SH-SY5Y (cell line): Measurements from ENCODE around the gene STX12.

Source experiments
- GATA2 ChIP-seq: IDR thresholded peaks from 2 replicates; pipeline ENCODE4 v1.6.1; 2011; ENCODE audit warnings: mild to moderate bottlenecking, low read depth, low read length
- GATA3 ChIP-seq: IDR thresholded peaks from 2 replicates; pipeline ENCODE4 v1.6.1; 2011; ENCODE audit warnings: low read depth, mild to moderate bottlenecking, low read length, moderate library complexity

Gene STX12

GRCh38 chr1:27835501-27835900, 62.5 kb downstream of the STX12 start:
- TF ChIP-seq GATA2 (no peak), GATA3 (no peak)

GRCh38 chr1:27849951-27850350, 76.9 kb downstream of the STX12 start:
- TF ChIP-seq GATA2 (no peak), GATA3 (no peak)

- no peak for TF ChIP-seq GATA3
- TF ChIP-seq GATA2 = no peak
Measured at GRCh38 chr1:27855085-27855484, 82.1 kb downstream of the STX12 start.

GRCh38 chr1:27856561-27857343, 83.7 kb downstream of the STX12 start:
- TF ChIP-seq GATA2 (no peak), GATA3 (no peak)

GRCh38 chr1:27858072-27858948, 85.3 kb downstream of the STX12 start:
- TF ChIP-seq GATA2 (no peak), GATA3 (no peak)

GRCh38 chr1:27858949-27859576, 86.0 kb downstream of the STX12 start:
- no peak for TF ChIP-seq GATA3
- no peak for TF ChIP-seq GATA2

- TF ChIP-seq GATA2 (no peak), GATA3 (no peak)
Measured at GRCh38 chr1:27861436-27861835, 88.4 kb downstream of the STX12 start.

GRCh38 chr1:27862004-27862403, 89.0 kb downstream of the STX12 start:
- TF ChIP-seq GATA3 = no peak

GRCh38 chr1:27862671-27863537, 89.9 kb downstream of the STX12 start:
- TF ChIP-seq GATA3 (no peak), GATA2 (no peak)

- no peak for TF ChIP-seq GATA2
- TF ChIP-seq GATA3 = no peak
Measured at GRCh38 chr1:27863538-27863915, 90.5 kb downstream of the STX12 start.

- no peak for TF ChIP-seq GATA3
- no peak for TF ChIP-seq GATA2
Measured at GRCh38 chr1:27864264-27864895, 91.4 kb downstream of the STX12 start.

- TF ChIP-seq GATA2 (no peak), GATA3 (no peak)
Measured at GRCh38 chr1:27865821-27866220, 92.8 kb downstream of the STX12 start.

- TF ChIP-seq GATA2 (no peak), GATA3 (no peak)
Measured at GRCh38 chr1:27868556-27868931, 95.5 kb downstream of the STX12 start.
